Activated CD8-positive, alpha-beta T cell treated with anti-CD3 and anti-CD28 coated beads for 36 hours (primary cell): Measurements from ENCODE around the gene PARD3. TPM values are rescaled to one million over a fixed set of nuclear protein-coding genes. Genes with fewer than 3 reads are reported as not detected.

Experiments
- ATAC-seq: fragments of 200-7000 bp; cut with Tn5 transposase; one replicate; pipeline ENCODE4 v1.10.0; 2021; ENCODE audit warnings: mild to moderate bottlenecking, moderate library complexity
- CTCF ChIA-PET: fragments of 350-600 bp; sonication (Branson Sonifier 250); formaldehyde crosslinking; loops from one replicate; lab custom pipeline; 2021; ENCODE audit warnings: antibody characterized with exemption; lab: Charles Lee
- POLR2A ChIA-PET: fragments of 350-600 bp; sonication (Branson Sonifier 250); formaldehyde crosslinking; loops from one replicate; lab custom pipeline; 2021; ENCODE audit warnings: antibody characterized with exemption; lab: Charles Lee
- DNase-seq: peaks from one replicate; pipeline ENCODE4 v3.0.0-alpha.2; 2020
- H3K27ac Mint-ChIP-seq: one replicate; pipeline ENCODE4 v1.8.0; 2021; ENCODE audit warnings: mild to moderate bottlenecking, mixed read lengths
- H3K27me3 Mint-ChIP-seq: one replicate; pipeline ENCODE4 v1.8.0; 2021; ENCODE audit warnings: mixed read lengths
- H3K36me3 Mint-ChIP-seq: one replicate; pipeline ENCODE4 v1.8.0; 2021; ENCODE audit warnings: low read depth, mixed read lengths
- H3K4me1 Mint-ChIP-seq: one replicate; pipeline ENCODE4 v1.8.0; 2021; ENCODE audit warnings: low read depth, mixed read lengths
- H3K4me3 Mint-ChIP-seq: one replicate; pipeline ENCODE4 v1.8.0; 2021; ENCODE audit warnings: mild to moderate bottlenecking, moderate library complexity, mixed read lengths
- H3K9me3 Mint-ChIP-seq: one replicate; pipeline ENCODE4 v1.8.0; 2021; ENCODE audit warnings: mixed read lengths
- CTCF ChIP-seq: fragments of 200-600 bp; IDR thresholded peaks from one replicate; pipeline ENCODE4 v1.8.0; 2022; ENCODE audit warnings: antibody characterized with exemption, mild to moderate bottlenecking
- intact Hi-C: fragments of 100-400 bp; cut with micrococcal nuclease; formaldehyde crosslinking; loops from one replicate; pipeline ENCODE4 v1.10.0; 2022
- total RNA-seq, 2 experiments: library from RNA; stranded (reverse); gene quantifications; one replicate each; pipeline ENCODE4 v1.2.3, GENCODE V29; 2021

PARD3 gene
- total RNA-seq, 2 experiments from 2014 or later = 1.6 to 2.0 TPM

GRCh38 chr10:34297541-34298345 is 517.4 kb downstream of the PARD3 start:
- Mint-ChIP-seq H3K4me1 (no peaks in the 10 kb centered on the region), H3K27ac (no peak overlapping the region), H3K4me3 (no peak overlapping the region), H3K36me3 (no peaks in the 10 kb centered on the region), H3K9me3 (no peaks in the 10 kb centered on the region), H3K27me3 (peaks cover 2% of the 10 kb centered on the region)
- DNase-seq (no peak), ATAC-seq (no peak)
- intact Hi-C loops = no loop called here
- CTCF ChIA-PET = no interaction called here
- POLR2A ChIA-PET = no interaction called here
- no peak for TF ChIP-seq CTCF

GRCh38 chr10:34295142-34295548 is 520.0 kb downstream of the PARD3 start:
- Mint-ChIP-seq H3K27me3 (peaks cover 6% of the 10 kb centered on the region), H3K4me1 (no peaks in the 10 kb centered on the region), H3K27ac (no peak overlapping the region), H3K9me3 (no peaks in the 10 kb centered on the region), H3K4me3 (no peak overlapping the region), H3K36me3 (no peaks in the 10 kb centered on the region)
- no peak for TF ChIP-seq CTCF
- POLR2A ChIA-PET = no interaction called here
- intact Hi-C loops = no loop called here
- ATAC-seq (no peak), DNase-seq (no peak)
- CTCF ChIA-PET = no interaction called here

GRCh38 chr10:34294137-34294536 is 521.0 kb downstream of the PARD3 start:
- no peak overlapping the region for H3K27ac Mint-ChIP-seq
- intact Hi-C loops = no loop called here

GRCh38 chr10:34292675-34293074 is 522.4 kb downstream of the PARD3 start:
- Mint-ChIP-seq H3K4me1 (no peaks in the 10 kb centered on the region), H3K9me3 (no peaks in the 10 kb centered on the region), H3K27ac (no peak overlapping the region), H3K27me3 (peaks cover 6% of the 10 kb centered on the region), H3K36me3 (no peaks in the 10 kb centered on the region), H3K4me3 (no peak overlapping the region)
- DNase-seq = no peak
- ChIA-PET CTCF (no interaction called here), POLR2A (no interaction called here)
- no peak for TF ChIP-seq CTCF
- intact Hi-C loops = no loop called here
- no peak for ATAC-seq

More at GRCh38 chr10:34294137-34294536, 521.0 kb downstream of the PARD3 start:
- Mint-ChIP-seq H3K4me1 (no peaks in the 10 kb centered on the region), H3K9me3 (no peaks in the 10 kb centered on the region), H3K4me3 (no peak overlapping the region), H3K27me3 (peaks cover 6% of the 10 kb centered on the region), H3K36me3 (no peaks in the 10 kb centered on the region)
- DNase-seq (no peak), ATAC-seq (no peak)
- TF ChIP-seq CTCF = no peak
- ChIA-PET POLR2A (interaction anchor here (1.0 kb wide), 1 partner anchor 9 kb away, joined by 3 read pairs; no protein-coding TSS in a partner anchor), CTCF (no interaction called here)

- intact Hi-C loops = no loop called here
- peaks cover 6% of the 10 kb centered on the region for H3K27me3 Mint-ChIP-seq
- ChIA-PET CTCF (no interaction called here), POLR2A (no interaction called here)
- no peak for DNase-seq
- no peak overlapping the region for H3K4me3 Mint-ChIP-seq
- no peak overlapping the region for H3K27ac Mint-ChIP-seq
- H3K9me3 Mint-ChIP-seq = no peaks in the 10 kb centered on the region
- H3K36me3 Mint-ChIP-seq = no peaks in the 10 kb centered on the region
- no peaks in the 10 kb centered on the region for H3K4me1 Mint-ChIP-seq
- no peak for TF ChIP-seq CTCF
- ATAC-seq = no peak
Observed at GRCh38 chr10:34292194-34292565, 522.9 kb downstream of the PARD3 start.
